ENCODE measurements around the gene GPR162. TPM values are rescaled to one million over a fixed set of nuclear protein-coding genes. Genes with fewer than 3 reads are reported as not detected.

Gene GPR162
- total RNA-seq, 1 experiment from 2014 or later = 6.1 TPM

GRCh38 chr12:6827437-6827911 is 5.9 kb downstream of the GPR162 start:
- Histone ChIP-seq H3K56ac (ENCODE audit: insufficient read length, low read depth, low read length) (no peak overlapping the region), H4K8ac (replicated peaks; ENCODE audit: insufficient read length, low read depth, low read length) (no peak overlapping the region), H3K9me3 (ENCODE audit: control insufficient read depth, low read depth, low read length) (no peaks in the 10 kb centered on the region), H3T11ph (ENCODE audit: low read length) (no peak overlapping the region), H2BK5ac (ENCODE audit: insufficient read length, low read length) (no peak overlapping the region), H3K23me2 (ENCODE audit: insufficient read length, low read depth, low read length, poor library complexity, severe bottlenecking) (peaks cover 14% of the 10 kb centered on the region), H2BK20ac (ENCODE audit: low read depth, low read length, poor library complexity, severe bottlenecking) (no peak overlapping the region), H3K27ac (ENCODE audit: insufficient read length, low read depth, low read length) (no peak overlapping the region), H4K5ac (ENCODE audit: insufficient read length, low read depth, low read length) (no peak overlapping the region), H3K79me1 (ENCODE audit: insufficient read depth, low read depth, low read length, poor library complexity, severe bottlenecking) (no peaks in the 10 kb centered on the region), H3K23ac (ENCODE audit: insufficient read length, low read depth, low read length) (no peak overlapping the region), H3K14ac (ENCODE audit: insufficient read depth, low read length) (no peak overlapping the region), H4K20me1 (ENCODE audit: control insufficient read depth, insufficient read depth, insufficient read length) (peaks cover 6% of the 10 kb centered on the region), H2AFZ (ENCODE audit: low read length) (no peak overlapping the region), H2BK15ac (ENCODE audit: low read depth, low read length) (no peak overlapping the region), H3K18ac (ENCODE audit: insufficient read length, low read depth, low read length) (no peak overlapping the region), H2BK120ac (ENCODE audit: low read depth, low read length, poor library complexity, severe bottlenecking) (no peak overlapping the region), H4K91ac (ENCODE audit: insufficient read length, low read depth, low read length) (no peak overlapping the region), H2BK12ac (ENCODE audit: insufficient read length, low read depth, low read length) (no peak overlapping the region), H3K4me1 (ENCODE audit: insufficient read depth, low read length) (peaks cover 3% of the 10 kb centered on the region; the same call in 1 of the 2 replicates), H3K4ac (ENCODE audit: low read depth, low read length) (no peak overlapping the region), H3K79me2 (ENCODE audit: insufficient read depth, low read length) (peaks cover 2% of the 10 kb centered on the region; the same call in 1 of the 2 replicates), H3K27me3 (ENCODE audit: insufficient read depth, low read length) (no peaks in the 10 kb centered on the region), H3K4me2 (ENCODE audit: insufficient read depth, insufficient read length, low read length) (peak overlapping the region; percentile 80), H3K9ac (ENCODE audit: extremely low read depth, insufficient read length, low read length) (no peak overlapping the region), H2AK5ac (ENCODE audit: insufficient read length, low read length) (no peak overlapping the region)
- Mint-ChIP-seq H3K4me1 (peaks cover 37 to 54% of the 10 kb centered on the region in 2 experiments), H3K36me3 (ENCODE audit: insufficient read depth in 1 of 3, low read depth in 3 of 3) (peaks cover 28 to 35% (median 34%) of the 10 kb centered on the region in 3 experiments), H3K4me3 (peak overlapping the region; percentile 59 to 79), H3K27ac (peak overlapping the region; percentile 66 to 98 (median 68); a peak in 6 of 7 replicates), H3K27me3 (ENCODE audit: low read depth) (peaks cover 29% of the 10 kb centered on the region), H3K9me3 (no peaks in the 10 kb centered on the region)
- no CpG with 5 or more reads among the region's 8 CpGs for WGBS (ENCODE audit: extremely low coverage, insufficient read length, low lambda C conversion rate)
- TF ChIP-seq CTCF (conservative IDR thresholded peaks at IDR 0.05) = no peak
- DNase-seq = peak; percentile 95
